Limb (tissue), 2 donors: ENCODE measurements around the gene ZBTB7A.

Source experiments
- DNase-seq, 2 donors: peaks; one replicate each; pipeline ENCODE4 v3.0.0-alpha.2; 2016; ENCODE audit errors: extremely low spot score in 2 of 2

Gene ZBTB7A

GRCh38 chr19:4054441-4055208 is 12.1 kb downstream of the ZBTB7A start:
- DNase-seq, result no peak

- DNase-seq, result no peak
Measured at GRCh38 chr19:4053423-4054324, 13.0 kb downstream of the ZBTB7A start.

- no peak for DNase-seq
Measured at GRCh38 chr19:4052993-4053422, 13.7 kb downstream of the ZBTB7A start.

GRCh38 chr19:4052114-4052992 is 14.3 kb downstream of the ZBTB7A start:
- no peak for DNase-seq

- DNase-seq, result no peak
Measured at GRCh38 chr19:4051175-4052101, 15.3 kb downstream of the ZBTB7A start.

- DNase-seq, result no peak
Measured at GRCh38 chr19:4049432-4049831, 17.3 kb downstream of the ZBTB7A start.

GRCh38 chr19:4046946-4047683 is 19.6 kb downstream of the ZBTB7A start:
- no peak for DNase-seq

- no peak for DNase-seq
Measured at GRCh38 chr19:4046362-4046691, 20.4 kb downstream of the ZBTB7A start.

- no peak for DNase-seq
Measured at GRCh38 chr19:4045597-4046361, 20.9 kb downstream of the ZBTB7A start.

GRCh38 chr19:4044990-4045465 is 21.7 kb downstream of the ZBTB7A start:
- no peak for DNase-seq

GRCh38 chr19:4043966-4044715 is 22.6 kb downstream of the ZBTB7A start:
- DNase-seq, result no peak

- DNase-seq, result no peak
Measured at GRCh38 chr19:4043401-4043800, 23.3 kb downstream of the ZBTB7A start.

GRCh38 chr19:4042731-4043082 is 24.0 kb downstream of the ZBTB7A start:
- no peak for DNase-seq

GRCh38 chr19:4042064-4042730 is 24.5 kb downstream of the ZBTB7A start:
- no peak for DNase-seq

- DNase-seq, result no peak
Measured at GRCh38 chr19:4038661-4039423, 27.9 kb downstream of the ZBTB7A start.

GRCh38 chr19:4038057-4038456 is 28.6 kb downstream of the ZBTB7A start:
- no peak for DNase-seq
